ENCODE results near the gene EXOC4. TPM values are rescaled to one million over a fixed set of nuclear protein-coding genes. Genes with fewer than 3 reads are reported as not detected.

Gene EXOC4
- total RNA-seq, 1 experiment from 2014 or later: 75.8 TPM

DNA sequence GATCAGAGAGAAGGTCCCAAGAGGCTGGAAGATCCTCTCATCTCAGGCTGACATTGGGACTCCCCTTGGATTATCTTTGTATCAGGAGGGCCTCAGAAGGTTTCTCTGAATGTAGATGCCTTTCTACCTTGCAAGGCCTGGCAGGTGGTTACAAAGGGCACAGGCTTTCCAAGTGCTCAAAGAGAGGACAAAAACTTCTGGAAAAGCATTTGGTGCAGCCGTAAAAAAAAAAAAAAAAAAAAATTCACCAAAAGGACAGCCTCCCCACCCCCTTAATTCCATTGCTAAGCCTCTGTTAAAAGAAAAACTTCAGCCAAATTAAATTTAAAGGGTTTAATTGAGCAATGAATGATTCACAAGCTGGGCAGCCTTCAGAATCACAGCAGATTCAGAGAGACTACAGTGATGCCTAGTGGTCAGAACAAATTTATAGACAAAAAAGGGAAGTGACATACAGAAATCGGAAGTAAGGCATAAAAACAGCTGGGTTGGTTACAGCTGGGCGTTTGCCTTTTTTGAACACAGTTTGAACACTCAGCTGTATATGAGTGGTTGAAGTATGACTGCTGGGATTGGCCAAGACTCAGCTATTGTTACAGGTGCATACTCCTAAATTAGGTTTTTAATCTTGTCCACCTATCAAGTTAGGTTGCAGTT, 831.7 kb downstream of the EXOC4 start:
- H4K20me1 ChIP-seq (ENCODE audit: control insufficient read depth, insufficient read depth, insufficient read length): no peaks in the 10 kb centered on the region
- no peak overlapping the region for H2BK120ac ChIP-seq (ENCODE audit: low read depth, low read length, poor library complexity, severe bottlenecking)
- H2BK20ac ChIP-seq (ENCODE audit: low read depth, low read length, poor library complexity, severe bottlenecking): no peak overlapping the region
- H3K27me3 Mint-ChIP-seq (ENCODE audit: low read depth): peaks cover 2% of the 10 kb centered on the region; the same call in 1 of the 2 replicates
- H3K4me1 ChIP-seq (ENCODE audit: insufficient read depth, low read length): no peaks in the 10 kb centered on the region
- H3K27ac ChIP-seq (ENCODE audit: insufficient read length, low read depth, low read length): no peak overlapping the region
- no peak overlapping the region for H3T11ph ChIP-seq (ENCODE audit: low read length)
- H4K5ac ChIP-seq (ENCODE audit: insufficient read length, low read depth, low read length): no peak overlapping the region
- peaks cover 15% of the 10 kb centered on the region for H3K9me3 ChIP-seq (ENCODE audit: control insufficient read depth, low read depth, low read length)
- peaks cover 29 to 39% of the 10 kb centered on the region in 2 experiments for H3K9me3 Mint-ChIP-seq
- H3K36me3 Mint-ChIP-seq (ENCODE audit: insufficient read depth in 1 of 3, low read depth in 3 of 3): peaks cover 16 to 40% (median 29%) of the 10 kb centered on the region in 3 experiments
- H3K14ac ChIP-seq (ENCODE audit: insufficient read depth, low read length): no peak overlapping the region
- no peak overlapping the region for H2AK5ac ChIP-seq (ENCODE audit: insufficient read length, low read length)
- no peaks in the 10 kb centered on the region for H3K27me3 ChIP-seq (ENCODE audit: insufficient read depth, low read length)
- H4K91ac ChIP-seq (ENCODE audit: insufficient read length, low read depth, low read length): no peak overlapping the region
- DNase-seq: no peak
- no peaks in the 10 kb centered on the region for H3K79me2 ChIP-seq (ENCODE audit: insufficient read depth, low read length)
- H3K23ac ChIP-seq (ENCODE audit: insufficient read length, low read depth, low read length): no peak overlapping the region
- no peak overlapping the region for H3K4ac ChIP-seq (ENCODE audit: low read depth, low read length)
- no peak overlapping the region for H2BK5ac ChIP-seq (ENCODE audit: insufficient read length, low read length)
- H2BK15ac ChIP-seq (ENCODE audit: low read depth, low read length): no peak overlapping the region
- H2BK12ac ChIP-seq (ENCODE audit: insufficient read length, low read depth, low read length): no peak overlapping the region
- H3K79me1 ChIP-seq (ENCODE audit: insufficient read depth, low read depth, low read length, poor library complexity, severe bottlenecking): no peaks in the 10 kb centered on the region
- no peak overlapping the region for H3K56ac ChIP-seq (ENCODE audit: insufficient read length, low read depth, low read length)
- no peaks in the 10 kb centered on the region for H3K23me2 ChIP-seq (ENCODE audit: insufficient read length, low read depth, low read length, poor library complexity, severe bottlenecking)
- WGBS (ENCODE audit: extremely low coverage, insufficient read length, low lambda C conversion rate): no CpG with 5 or more reads among the region's 3 CpGs
- no peak overlapping the region for H3K9ac ChIP-seq (ENCODE audit: extremely low read depth, insufficient read length, low read length)
- no peak overlapping the region for H3K4me3 Mint-ChIP-seq
- H4K8ac ChIP-seq (replicated peaks; ENCODE audit: insufficient read length, low read depth, low read length): no peak overlapping the region
- H3K18ac ChIP-seq (ENCODE audit: insufficient read length, low read depth, low read length): no peak overlapping the region
- no peak overlapping the region for H3K27ac Mint-ChIP-seq
- no peak overlapping the region for H3K4me2 ChIP-seq (ENCODE audit: insufficient read depth, insufficient read length, low read length)
- H2AFZ ChIP-seq (ENCODE audit: low read length): no peak overlapping the region
- TF ChIP-seq, protein P1, sequence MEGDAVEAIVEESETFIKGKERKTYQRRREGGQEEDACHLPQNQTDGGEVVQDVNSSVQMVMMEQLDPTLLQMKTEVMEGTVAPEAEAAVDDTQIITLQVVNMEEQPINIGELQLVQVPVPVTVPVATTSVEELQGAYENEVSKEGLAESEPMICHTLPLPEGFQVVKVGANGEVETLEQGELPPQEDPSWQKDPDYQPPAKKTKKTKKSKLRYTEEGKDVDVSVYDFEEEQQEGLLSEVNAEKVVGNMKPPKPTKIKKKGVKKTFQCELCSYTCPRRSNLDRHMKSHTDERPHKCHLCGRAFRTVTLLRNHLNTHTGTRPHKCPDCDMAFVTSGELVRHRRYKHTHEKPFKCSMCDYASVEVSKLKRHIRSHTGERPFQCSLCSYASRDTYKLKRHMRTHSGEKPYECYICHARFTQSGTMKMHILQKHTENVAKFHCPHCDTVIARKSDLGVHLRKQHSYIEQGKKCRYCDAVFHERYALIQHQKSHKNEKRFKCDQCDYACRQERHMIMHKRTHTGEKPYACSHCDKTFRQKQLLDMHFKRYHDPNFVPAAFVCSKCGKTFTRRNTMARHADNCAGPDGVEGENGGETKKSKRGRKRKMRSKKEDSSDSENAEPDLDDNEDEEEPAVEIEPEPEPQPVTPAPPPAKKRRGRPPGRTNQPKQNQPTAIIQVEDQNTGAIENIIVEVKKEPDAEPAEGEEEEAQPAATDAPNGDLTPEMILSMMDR (conservative IDR thresholded peaks at IDR 0.05): no peak
- no peaks in the 10 kb centered on the region for H3K4me1 Mint-ChIP-seq
